ENCODE data around the gene AK2. TPM values are rescaled to one million over a fixed set of nuclear protein-coding genes. Genes with fewer than 3 reads are reported as not detected.

AK2 gene
- total and polyA plus RNA-seq, 4 donors: 34.2 to 181 (median 115) TPM

GRCh38 chr1:32981003-32981901 lies 55.4 kb downstream of the AK2 start:
- WGBS: 51% methylated on average over 8 of the region's 8 CpGs
- no peaks in the 10 kb centered on the region for H3K36me3 ChIP-seq (ENCODE audit: control insufficient read depth in 4 of 4, insufficient read depth in 3 of 4, low read depth in 1 of 4, low read length in 3 of 4)
- TF ChIP-seq FOXA1 (IDR thresholded peaks at IDR 0.05): no peak
- no peak for TF ChIP-seq EGR1 (IDR thresholded peaks at IDR 0.05; ENCODE audit: low read depth in 2 of 2)
- peak; percentile 76 for TF ChIP-seq TAF1 (conservative IDR thresholded peaks at IDR 0.05)
- TF ChIP-seq GABPA (IDR thresholded peaks at IDR 0.05 in 1 of 2, conservative IDR thresholded peaks at IDR 0.05 in 1 of 2): no peak
- TF ChIP-seq RAD21 (IDR thresholded peaks at IDR 0.05): no peak
- no peak for TF ChIP-seq ATF3 (IDR thresholded peaks at IDR 0.05)
- TF ChIP-seq REST (IDR thresholded peaks at IDR 0.05): no peak
- TF ChIP-seq HNF4A (conservative IDR thresholded peaks at IDR 0.05): peak; percentile 6 to 7
- no peak for TF ChIP-seq RXRA (IDR thresholded peaks at IDR 0.05)
- no peak for TF ChIP-seq HNF4G (IDR thresholded peaks at IDR 0.05)
- peak; percentile 20 for TF ChIP-seq SP1 (IDR thresholded peaks at IDR 0.05)
- TF ChIP-seq NR2F2 (IDR thresholded peaks at IDR 0.05): peak; percentile 47
- TF ChIP-seq FOXA2 (IDR thresholded peaks at IDR 0.05): no peak
- no peak for TF ChIP-seq MAX (IDR thresholded peaks at IDR 0.05)
- no peak for DNase-seq (ENCODE audit: low spot score)
- no peak overlapping the region for H3K4me3 ChIP-seq (ENCODE audit: low read depth in 1 of 3, low read length in 3 of 3)
- H3K9me3 ChIP-seq (ENCODE audit: control insufficient read depth in 4 of 4, low read length in 3 of 4): no peaks in the 10 kb centered on the region
- peak overlapping the region; percentile 62 to 73 for H3K27ac ChIP-seq (ENCODE audit: low read depth in 1 of 2, low read length in 2 of 2)
- peak overlapping the region; percentile 2 to 58 for H3K9ac ChIP-seq (ENCODE audit: low read depth in 1 of 2, low read length in 2 of 2)
- no peaks in the 10 kb centered on the region for H3K27me3 ChIP-seq (ENCODE audit: control insufficient read depth in 4 of 4, insufficient read depth in 4 of 4, low read length in 3 of 4)
- H3K4me1 ChIP-seq (ENCODE audit: control insufficient read depth in 4 of 4, insufficient read depth in 4 of 4, low read length in 3 of 4): peaks cover 0 to 2% (median 0%) of the 10 kb centered on the region in 4 donors

- H3K4me1 ChIP-seq (ENCODE audit: control insufficient read depth in 4 of 4, insufficient read depth in 4 of 4, low read length in 3 of 4): peaks cover 0 to 2% (median 0%) of the 10 kb centered on the region in 4 donors
- H3K9me3 ChIP-seq (ENCODE audit: control insufficient read depth in 4 of 4, low read length in 3 of 4): no peaks in the 10 kb centered on the region
- no peak for DNase-seq (ENCODE audit: low spot score)
- WGBS: 97% methylated on average over 10 of the region's 10 CpGs
- H3K27me3 ChIP-seq (ENCODE audit: control insufficient read depth in 4 of 4, insufficient read depth in 4 of 4, low read length in 3 of 4): no peaks in the 10 kb centered on the region
- no peak overlapping the region for H3K9ac ChIP-seq (ENCODE audit: low read depth in 1 of 2, low read length in 2 of 2)
- H3K4me3 ChIP-seq (ENCODE audit: low read depth in 1 of 3, low read length in 3 of 3): no peak overlapping the region
- TF ChIP-seq NR2F2 (IDR thresholded peaks at IDR 0.05) (no peak), HNF4A (conservative IDR thresholded peaks at IDR 0.05) (no peak), EGR1 (IDR thresholded peaks at IDR 0.05; ENCODE audit: low read depth in 2 of 2) (no peak), REST (IDR thresholded peaks at IDR 0.05) (no peak), HNF4G (IDR thresholded peaks at IDR 0.05) (no peak), FOXA1 (IDR thresholded peaks at IDR 0.05) (no peak)
- peak overlapping the region in 1 of 2 donors; percentile 12 for H3K27ac ChIP-seq (ENCODE audit: low read depth in 1 of 2, low read length in 2 of 2)
- no peaks in the 10 kb centered on the region for H3K36me3 ChIP-seq (ENCODE audit: control insufficient read depth in 4 of 4, insufficient read depth in 3 of 4, low read depth in 1 of 4, low read length in 3 of 4)
Measured at GRCh38 chr1:32980080-32980479, 56.6 kb downstream of the AK2 start.
